Right lobe of liver (tissue), 6 donors: ENCODE measurements around the gene SKP2. TPM values are rescaled to one million over a fixed set of nuclear protein-coding genes. Genes with fewer than 3 reads are reported as not detected.

Experiments
- ATAC-seq, 4 donors: fragments of 200-7000 bp; cut with Tn5 transposase; one replicate each; pipeline ENCODE4 v1.9.1; 2020; ENCODE audit warnings: mild to moderate bottlenecking in 4 of 4, moderate library complexity in 4 of 4
- DNase-seq, 3 donors: peaks; one replicate each; pipeline ENCODE4 v3.0.0-alpha.2; 2020
- H3K27ac ChIP-seq, 3 donors: fragments of 200-600 bp; one replicate each; pipeline ENCODE4 v1.8.0; 2022
- H3K27me3 ChIP-seq, 2 donors: fragments of 200-600 bp; one replicate each; pipeline ENCODE4 v1.8.0; 2022
- H3K36me3 ChIP-seq, 4 donors: fragments of 200-600 bp; sonication (generic) in 1 of 4; one replicate each; pipeline versions ENCODE4 v1.5.1 to v1.8.0; 2017 to 2022; ENCODE audit warnings: control low read depth in 1 of 4
- H3K4me1 ChIP-seq, 4 donors: fragments of 200-600 bp; sonication (generic) in 1 of 4; one replicate each; pipeline versions ENCODE4 v1.5.1 to v1.8.0; 2017 to 2022; ENCODE audit warnings: control low read depth in 1 of 4
- H3K4me3 ChIP-seq, 3 donors: fragments of 200-600 bp; one replicate each; pipeline ENCODE4 v1.8.0; 2022
- H3K9me3 ChIP-seq, 4 donors: fragments of 200-600 bp; sonication (generic) in 1 of 4; one replicate each; pipeline versions ENCODE4 v1.5.1 to v1.8.0; 2017 to 2022; ENCODE audit warnings: control low read depth in 1 of 4
- POLR2A ChIP-seq: fragments of 450-650 bp; IDR thresholded peaks from one replicate; pipeline ENCODE4 v1.6.1; 2017; ENCODE audit warnings: antibody characterized with exemption, mild to moderate bottlenecking
- WGBS: methylation state at CpG from one replicate; pipeline ENCODE4 v1.1.6; 2018; ENCODE audit warnings: low coverage, low lambda C conversion rate; ENCODE audit not compliant: insufficient coverage; ENCODE audit errors: missing lambda C conversion rate; 5-methylcytosine and 5-hydroxymethylcytosine counted together
- intact Hi-C, 2 donors: fragments of 100-400 bp; cut with DNase I; formaldehyde crosslinking; loops; one replicate each; pipeline versions ENCODE4 v1.11.2 to v1.14.1; 2022
- total RNA-seq, 6 experiments: library from RNA; depleted of rRNA in 2 of 6; stranded (reverse); fragments of >200 nt in 2 of 6; fragmentation: NEBNext Ultra II Directional in 3 of 6; extraction: Animal tissue kit (Norgen Biotek cat#: 25700) in 3 of 6; gene quantifications; one replicate each; pipeline versions ENCODE4 v1.1.0 to v1.2.4, GENCODE V29; 2016 to 2023
- TF ChIP-seq, protein P1 (sequence below), 4 donors: fragments of 200-600 bp in 3 of 4; fragments of 450-650 bp in 1 of 4; IDR thresholded peaks; one replicate each; pipeline versions ENCODE4 v1.5.1 to v1.8.0; 2016 to 2022; ENCODE audit warnings: antibody characterized with exemption in 4 of 4, mild to moderate bottlenecking in 2 of 4
- donor health status: DM: no; HTN: yes; CAD: no.
- donor health status: DM: no; HTN: no; CAD: no.
- donor health status: DM: no; HTN: no; CAD: no.
- donor health status: DM: no; HTN: yes; CAD: no.
- donor health status: DM: no; HTN: yes; CAD: no.

The SKP2 gene
- total RNA-seq, 6 experiments from 2014 or later, result 11.8 to 25.0 (median 17.3) TPM

DNA sequence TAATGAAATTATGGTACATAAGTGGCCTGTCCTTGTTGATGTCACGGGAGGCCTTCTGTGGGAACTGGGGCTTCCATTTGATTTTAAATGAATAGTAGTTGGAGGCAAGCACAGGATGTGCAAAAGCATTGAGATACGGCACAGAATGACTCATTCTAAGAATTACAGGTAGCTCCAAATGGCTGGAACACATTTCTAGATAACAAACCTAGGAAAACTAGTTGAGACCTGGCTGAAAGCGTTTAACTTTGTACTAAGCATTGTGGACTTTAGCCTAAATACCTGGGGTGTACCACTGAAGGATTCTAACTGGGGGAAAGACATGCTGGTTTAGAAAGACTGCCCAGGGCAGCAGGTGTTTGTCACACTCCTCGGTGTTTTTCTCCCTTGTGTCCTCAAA lies 9.4 kb downstream of the SKP2 start:
- peak overlapping the region in 1 of 3 donors; percentile 58 for H3K27ac ChIP-seq
- no peak for TF ChIP-seq POLR2A
- TF ChIP-seq, protein P1, sequence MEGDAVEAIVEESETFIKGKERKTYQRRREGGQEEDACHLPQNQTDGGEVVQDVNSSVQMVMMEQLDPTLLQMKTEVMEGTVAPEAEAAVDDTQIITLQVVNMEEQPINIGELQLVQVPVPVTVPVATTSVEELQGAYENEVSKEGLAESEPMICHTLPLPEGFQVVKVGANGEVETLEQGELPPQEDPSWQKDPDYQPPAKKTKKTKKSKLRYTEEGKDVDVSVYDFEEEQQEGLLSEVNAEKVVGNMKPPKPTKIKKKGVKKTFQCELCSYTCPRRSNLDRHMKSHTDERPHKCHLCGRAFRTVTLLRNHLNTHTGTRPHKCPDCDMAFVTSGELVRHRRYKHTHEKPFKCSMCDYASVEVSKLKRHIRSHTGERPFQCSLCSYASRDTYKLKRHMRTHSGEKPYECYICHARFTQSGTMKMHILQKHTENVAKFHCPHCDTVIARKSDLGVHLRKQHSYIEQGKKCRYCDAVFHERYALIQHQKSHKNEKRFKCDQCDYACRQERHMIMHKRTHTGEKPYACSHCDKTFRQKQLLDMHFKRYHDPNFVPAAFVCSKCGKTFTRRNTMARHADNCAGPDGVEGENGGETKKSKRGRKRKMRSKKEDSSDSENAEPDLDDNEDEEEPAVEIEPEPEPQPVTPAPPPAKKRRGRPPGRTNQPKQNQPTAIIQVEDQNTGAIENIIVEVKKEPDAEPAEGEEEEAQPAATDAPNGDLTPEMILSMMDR (IDR thresholded peaks at IDR 0.05), result no peak
- WGBS, result 78% methylated on average over 3 of the region's 4 CpGs
- H3K27me3 ChIP-seq, result no peaks in the 10 kb centered on the region
- no peak overlapping the region for H3K4me3 ChIP-seq
- H3K4me1 ChIP-seq, result peaks cover 0 to 34% (median 12%) of the 10 kb centered on the region in 4 donors
- intact Hi-C loops, result no loop called here
- no peak for DNase-seq
- ATAC-seq, result peak; percentile 9 to 74 (median 30)
- H3K36me3 ChIP-seq, result peaks cover 0 to 26% (median 11%) of the 10 kb centered on the region in 4 donors
- H3K9me3 ChIP-seq, result no peaks in the 10 kb centered on the region

DNA sequence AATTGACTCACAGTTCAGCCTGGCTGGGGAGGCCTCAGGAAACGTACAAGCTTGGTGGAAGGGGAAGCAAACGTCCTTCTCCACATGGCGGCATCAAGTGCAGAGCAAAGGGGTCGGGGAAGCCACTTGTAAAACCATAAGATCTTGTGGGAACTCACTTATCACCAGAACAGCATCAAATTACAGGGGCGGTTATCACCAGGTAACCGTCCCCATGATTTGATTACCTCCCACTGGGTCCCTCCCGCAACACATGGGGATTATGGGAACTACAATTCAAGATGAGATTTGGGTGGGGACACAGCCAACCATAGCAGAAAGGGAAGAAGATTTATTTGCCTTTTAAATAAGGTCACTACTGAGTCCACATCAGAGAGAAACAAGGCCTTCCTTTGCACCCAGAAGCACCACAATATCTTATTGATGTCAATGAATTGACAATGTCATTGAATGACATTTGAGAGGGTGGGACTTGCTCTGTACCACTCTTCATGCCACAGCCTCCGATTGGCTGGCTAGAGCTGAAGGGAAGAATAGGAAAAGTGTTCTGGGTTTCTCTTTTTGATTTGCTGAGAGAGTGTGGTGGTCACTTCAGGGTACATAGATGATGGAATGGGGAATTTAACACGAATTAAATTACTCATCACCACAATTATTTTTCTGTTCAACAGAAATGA lies 11.0 kb downstream of the SKP2 start:
- intact Hi-C loops, result no loop called here
- no peak overlapping the region for H3K27ac ChIP-seq
- H3K27me3 ChIP-seq, result no peaks in the 10 kb centered on the region
- ATAC-seq (no peak), DNase-seq (no peak)
- WGBS, result 87% methylated on average over 8 of the region's 9 CpGs
- peaks cover 0 to 34% (median 14%) of the 10 kb centered on the region in 4 donors for H3K36me3 ChIP-seq
- no peak overlapping the region for H3K4me3 ChIP-seq
- peaks cover 0 to 34% (median 12%) of the 10 kb centered on the region in 4 donors for H3K4me1 ChIP-seq
- no peaks in the 10 kb centered on the region for H3K9me3 ChIP-seq
- TF ChIP-seq, protein P1 (IDR thresholded peaks at IDR 0.05), result no peak
- TF ChIP-seq POLR2A, result no peak

DNA sequence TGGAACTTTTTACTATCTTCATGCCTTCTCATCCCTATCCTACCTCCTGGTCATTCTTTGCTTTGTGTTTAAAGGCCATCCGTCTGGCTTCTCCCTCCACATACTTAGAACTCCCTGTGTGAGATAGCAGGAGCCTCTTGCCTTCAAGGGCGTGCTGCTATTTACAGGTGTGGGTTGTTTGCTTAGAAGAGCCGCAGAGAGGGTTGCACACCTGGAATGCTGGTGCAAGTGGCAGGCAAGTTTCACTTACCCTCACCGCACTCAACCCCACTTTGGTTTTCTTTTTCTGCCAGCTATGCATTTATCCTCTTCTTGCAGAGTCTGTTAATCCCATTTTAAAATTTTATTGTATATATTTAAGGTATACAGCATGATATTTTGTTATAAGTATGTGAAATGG lies 12.6 kb downstream of the SKP2 start:
- H3K4me1 ChIP-seq, result peaks cover 0 to 21% (median 11%) of the 10 kb centered on the region in 4 donors
- no peak overlapping the region for H3K4me3 ChIP-seq
- no peaks in the 10 kb centered on the region for H3K27me3 ChIP-seq
- TF ChIP-seq, protein P1 (IDR thresholded peaks at IDR 0.05), result no peak
- no peak for TF ChIP-seq POLR2A
- DNase-seq (no peak), ATAC-seq (no peak)
- no peaks in the 10 kb centered on the region for H3K9me3 ChIP-seq
- peaks cover 0 to 44% (median 17%) of the 10 kb centered on the region in 4 donors for H3K36me3 ChIP-seq
- H3K27ac ChIP-seq, result no peak overlapping the region
- intact Hi-C loops, result no loop called here
- WGBS, result 100% methylated on average over 1 of the region's 4 CpGs

DNA sequence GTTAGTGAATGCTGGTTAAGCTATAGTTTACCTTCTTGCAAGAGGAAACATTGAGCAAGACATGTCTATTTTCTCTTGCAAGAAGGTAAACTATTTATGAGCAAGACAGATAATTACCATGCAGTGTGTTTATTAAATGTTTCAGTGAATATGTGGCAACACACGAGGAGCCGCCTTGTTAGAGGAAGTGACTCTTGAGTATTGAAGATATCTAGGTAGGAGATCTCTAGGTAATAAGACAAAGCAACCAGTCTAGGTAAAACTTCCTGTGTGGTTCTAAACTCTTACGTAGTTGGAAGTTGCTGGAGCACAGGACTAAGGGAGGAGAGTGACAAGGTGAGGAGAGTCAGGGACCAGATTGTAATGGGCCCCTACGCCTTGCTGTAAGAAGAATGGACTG lies 16.8 kb downstream of the SKP2 start:
- TF ChIP-seq, protein P1 (IDR thresholded peaks at IDR 0.05), result no peak
- no peak for TF ChIP-seq POLR2A
- H3K27me3 ChIP-seq, result no peaks in the 10 kb centered on the region
- ATAC-seq (no peak), DNase-seq (no peak)
- H3K4me3 ChIP-seq, result no peak overlapping the region
- peaks cover 0 to 15% (median 0%) of the 10 kb centered on the region in 4 donors for H3K4me1 ChIP-seq
- no peaks in the 10 kb centered on the region for H3K9me3 ChIP-seq
- no peak overlapping the region for H3K27ac ChIP-seq
- peaks cover 0 to 59% (median 13%) of the 10 kb centered on the region in 4 donors for H3K36me3 ChIP-seq
- WGBS, result 89% methylated on average over 4 of the region's 4 CpGs
- intact Hi-C loops, result no loop called here
